Measurements from ENCODE around the gene ARID1A.

GRCh38 chr1:26743426-26744059 is 47.7 kb downstream of the ARID1A start:
- TF ChIP-seq CTCF (optimal IDR thresholded peaks at IDR 0.05 in 1 of 3, IDR thresholded peaks at IDR 0.05 in 1 of 3, conservative IDR thresholded peaks at IDR 0.05 in 1 of 3; ENCODE audit: extremely low read depth in 1 of 3, insufficient read depth in 2 of 3, low read length in 3 of 3) (no peak), EZH2 (IDR thresholded peaks at IDR 0.05; ENCODE audit: low read length) (no peak)

Measured in keratinocyte (primary cell).